Stomach (tissue), 9 donors: ENCODE measurements around the gene ATP13A3. TPM values are rescaled to one million over a fixed set of nuclear protein-coding genes. Genes with fewer than 3 reads are reported as not detected.
A peak's percentile ranks its signal among the peaks of the same experiment; 100 is the strongest.

ENCODE experiments used
- DNase-seq, 2 donors: peaks; one replicate each; pipeline versions ENCODE4 v3.0.0 to v3.0.0-alpha.2; 2013 to 2019
- H3K27ac ChIP-seq, 5 donors: fragments of 200-600 bp in 4 of 5; sonication (generic) in 4 of 5; one replicate each; pipeline ENCODE4 v1.5.1; 2013 to 2019; ENCODE audit warnings: mild to moderate bottlenecking in 1 of 5, moderate library complexity in 1 of 5
- H3K27me3 ChIP-seq, 3 donors: fragments of 200-600 bp; sonication (generic); one replicate each; pipeline ENCODE4 v1.5.1; 2017 to 2019; ENCODE audit warnings: mixed run types in 1 of 3
- H3K36me3 ChIP-seq, 4 donors: fragments of 200-600 bp; sonication (generic); 1 replicate in 3 of 4; 2 replicates in 1 of 4; pipeline ENCODE4 v1.5.1; 2016 to 2019
- H3K4me1 ChIP-seq, 4 donors: fragments of 200-600 bp; sonication (generic); one replicate each; pipeline ENCODE4 v1.5.1; 2016 to 2019
- H3K4me3 ChIP-seq, 4 donors: fragments of 200-600 bp; sonication (generic) in 3 of 4; one replicate each; pipeline ENCODE4 v1.5.1; 2016 to 2019; ENCODE audit warnings: mild to moderate bottlenecking in 1 of 4
- H3K9me3 ChIP-seq, 4 donors: fragments of 200-600 bp; sonication (generic); one replicate each; pipeline ENCODE4 v1.5.1; 2016 to 2019
- EP300 ChIP-seq: sonication (generic); formaldehyde crosslinking; IDR thresholded peaks from one replicate; pipeline ENCODE4 v1.6.1; 2017; ENCODE audit warnings: antibody characterized with exemption
- POLR2A ChIP-seq, 4 donors: fragments of 450-650 bp; IDR thresholded peaks; one replicate each; pipeline ENCODE4 v1.6.1; 2016; ENCODE audit warnings: antibody characterized with exemption in 4 of 4, control low read depth in 2 of 4, mild to moderate bottlenecking in 1 of 4, moderate library complexity in 1 of 4
- POLR2AphosphoS5 ChIP-seq, 3 donors: sonication (generic); formaldehyde crosslinking; IDR thresholded peaks; one replicate each; pipeline ENCODE4 v1.6.1; 2016; ENCODE audit warnings: antibody characterized with exemption in 3 of 3
- WGBS, 5 donors: extraction: QIAGEN DNeasy Blood & Tissue Kit in 3 of 5; methylation state at CpG; one replicate each; pipeline versions ENCODE4 v1.1.5 to v1.1.7; 2013 to 2018; 5-methylcytosine and 5-hydroxymethylcytosine counted together
- intact Hi-C: fragments of 100-400 bp; cut with DNase I; formaldehyde crosslinking; loops from one replicate; pipeline ENCODE4 v1.15.1; 2023; ENCODE audit warnings: low total_unique reads
- polyA plus RNA-seq, 3 donors: library from polyadenylated mRNA; stranded (reverse); fragments of 200-250 nt; gene quantifications; one replicate each; pipeline ENCODE4 v1.2.3, GENCODE V29; 2013
- total RNA-seq, 5 donors: library from RNA; depleted of rRNA; stranded (reverse); fragments of >200 nt; gene quantifications; one replicate each; pipeline versions ENCODE4 v1.1.0 to v1.2.3, GENCODE V29; 2014 to 2016
- TF ChIP-seq, protein P1 (sequence below), 7 experiments: fragments of 450-650 bp in 4 of 7; fragments of 200-600 bp in 3 of 7; sonication (generic) in 3 of 7; IDR thresholded peaks; one replicate each; pipeline ENCODE4 v1.5.1; 2016 to 2019; ENCODE audit warnings: antibody characterized with exemption in 7 of 7, control low read depth in 2 of 7, mild to moderate bottlenecking in 1 of 7
- donor health status: healthy with polysubstance abuse.
- donor health status: Bipolar disorder and iron deficiency.
- donor health status: healthy.

The ATP13A3 gene
- total and polyA plus RNA-seq, 8 donors: 11.2 to 332 (median 21.4) TPM

DNA sequence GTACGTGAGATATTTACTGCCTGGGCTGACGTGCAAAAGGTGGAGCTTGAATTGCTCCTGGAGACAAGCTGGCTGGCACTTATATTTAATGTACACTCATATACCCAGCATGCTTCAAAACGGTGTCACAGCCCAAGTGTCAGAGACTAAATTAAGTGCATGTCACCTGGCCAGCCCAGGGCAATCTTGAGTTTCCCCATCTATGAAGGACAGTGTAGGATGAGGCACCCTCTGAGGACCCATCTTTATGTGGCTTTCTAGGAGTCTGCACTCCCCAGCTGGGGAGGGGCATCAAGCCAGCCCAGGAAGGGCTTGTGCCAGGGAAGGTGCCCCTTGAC is 122.5 kb downstream of the ATP13A3 start:
- intact Hi-C loops: no loop called here
- Histone ChIP-seq H3K27me3 (peaks cover 0 to 16% (median 5%) of the 10 kb centered on the region in 3 donors), H3K27ac (peak overlapping the region in 1 of 5 donors; percentile 14)

DNA sequence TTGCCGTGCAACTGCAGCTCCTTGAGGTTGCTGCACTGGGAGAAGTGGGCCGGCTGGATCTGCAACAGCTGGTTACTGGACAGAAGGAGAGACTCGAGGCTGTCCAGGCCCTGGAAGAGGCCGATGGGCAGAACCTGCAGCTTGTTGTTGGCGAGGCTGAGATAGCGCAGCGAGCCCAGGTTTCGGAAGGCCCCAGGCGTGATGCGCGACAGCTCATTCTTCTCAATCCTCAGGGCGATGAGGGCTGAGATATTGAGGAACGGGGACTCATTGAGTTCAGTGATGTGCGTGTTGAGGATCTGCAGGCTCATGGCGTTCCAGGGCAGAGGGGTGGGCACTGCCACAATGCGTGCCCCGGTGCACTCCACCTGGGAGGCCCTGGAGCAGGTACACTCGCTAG is 126.2 kb downstream of the ATP13A3 start:
- Histone ChIP-seq H3K4me3 (no peak overlapping the region), H3K4me1 (peaks cover 0 to 14% (median 9%) of the 10 kb centered on the region in 4 donors), H3K36me3 (no peaks in the 10 kb centered on the region), H3K9me3 (no peaks in the 10 kb centered on the region), H3K27me3 (peaks cover 0 to 4% (median 0%) of the 10 kb centered on the region in 3 donors), H3K27ac (no peak overlapping the region)
- no peak for TF ChIP-seq POLR2AphosphoS5 (IDR thresholded peaks at IDR 0.05)
- TF ChIP-seq, protein P1, sequence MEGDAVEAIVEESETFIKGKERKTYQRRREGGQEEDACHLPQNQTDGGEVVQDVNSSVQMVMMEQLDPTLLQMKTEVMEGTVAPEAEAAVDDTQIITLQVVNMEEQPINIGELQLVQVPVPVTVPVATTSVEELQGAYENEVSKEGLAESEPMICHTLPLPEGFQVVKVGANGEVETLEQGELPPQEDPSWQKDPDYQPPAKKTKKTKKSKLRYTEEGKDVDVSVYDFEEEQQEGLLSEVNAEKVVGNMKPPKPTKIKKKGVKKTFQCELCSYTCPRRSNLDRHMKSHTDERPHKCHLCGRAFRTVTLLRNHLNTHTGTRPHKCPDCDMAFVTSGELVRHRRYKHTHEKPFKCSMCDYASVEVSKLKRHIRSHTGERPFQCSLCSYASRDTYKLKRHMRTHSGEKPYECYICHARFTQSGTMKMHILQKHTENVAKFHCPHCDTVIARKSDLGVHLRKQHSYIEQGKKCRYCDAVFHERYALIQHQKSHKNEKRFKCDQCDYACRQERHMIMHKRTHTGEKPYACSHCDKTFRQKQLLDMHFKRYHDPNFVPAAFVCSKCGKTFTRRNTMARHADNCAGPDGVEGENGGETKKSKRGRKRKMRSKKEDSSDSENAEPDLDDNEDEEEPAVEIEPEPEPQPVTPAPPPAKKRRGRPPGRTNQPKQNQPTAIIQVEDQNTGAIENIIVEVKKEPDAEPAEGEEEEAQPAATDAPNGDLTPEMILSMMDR (IDR thresholded peaks at IDR 0.05): no peak
- no peak for TF ChIP-seq POLR2A (IDR thresholded peaks at IDR 0.05)
- TF ChIP-seq EP300: no peak
- intact Hi-C loops: no loop called here
- no peak for DNase-seq
- 87 to 92% (median 91%) methylated on average over 17 to 18 of the region's 18 CpGs for WGBS, 5 donors

More for the DNA sequence above, 122.5 kb downstream of the ATP13A3 start:
- no peak for DNase-seq
- Histone ChIP-seq H3K9me3 (no peaks in the 10 kb centered on the region), H3K4me1 (peaks cover 0 to 19% (median 9%) of the 10 kb centered on the region in 4 donors), H3K4me3 (no peak overlapping the region), H3K36me3 (no peaks in the 10 kb centered on the region)
- 55 to 80% (median 64%) methylated on average over 3 of the region's 3 CpGs for WGBS, 5 donors
- TF ChIP-seq EP300 (no peak), POLR2AphosphoS5 (IDR thresholded peaks at IDR 0.05) (no peak), POLR2A (IDR thresholded peaks at IDR 0.05) (no peak)
- TF ChIP-seq, protein P1 (IDR thresholded peaks at IDR 0.05): no peak

DNA sequence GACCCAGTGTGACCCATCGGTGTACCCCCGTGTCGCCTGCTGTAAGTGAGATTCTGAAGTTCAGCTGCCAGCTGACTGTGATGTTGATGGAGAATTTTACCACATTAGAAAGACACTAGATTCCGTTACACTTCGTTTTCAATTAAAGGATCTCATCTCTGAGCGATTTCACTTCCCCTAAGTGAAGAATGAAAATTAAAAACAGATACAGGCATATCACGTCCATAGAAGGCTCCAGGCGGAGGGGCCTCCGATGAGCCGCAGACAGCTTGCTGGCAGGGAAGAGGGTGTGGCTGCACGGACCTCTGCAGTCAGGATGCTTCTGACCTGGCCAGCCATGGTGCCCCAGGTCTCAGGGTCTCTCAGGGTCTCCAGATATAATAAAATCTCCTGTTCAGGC is 129.1 kb downstream of the ATP13A3 start:
- Histone ChIP-seq H3K36me3 (no peaks in the 10 kb centered on the region), H3K4me1 (no peaks in the 10 kb centered on the region), H3K9me3 (no peaks in the 10 kb centered on the region), H3K4me3 (no peak overlapping the region), H3K27me3 (peaks cover 0 to 4% (median 0%) of the 10 kb centered on the region in 3 donors), H3K27ac (no peak overlapping the region)
- TF ChIP-seq POLR2AphosphoS5 (IDR thresholded peaks at IDR 0.05) (no peak), EP300 (no peak), POLR2A (IDR thresholded peaks at IDR 0.05) (no peak)
- TF ChIP-seq, protein P1 (IDR thresholded peaks at IDR 0.05): no peak
- no peak for DNase-seq
- intact Hi-C loops: no loop called here
- WGBS, 5 donors: 88 to 93% (median 90%) methylated on average over 11 of the region's 11 CpGs

DNA sequence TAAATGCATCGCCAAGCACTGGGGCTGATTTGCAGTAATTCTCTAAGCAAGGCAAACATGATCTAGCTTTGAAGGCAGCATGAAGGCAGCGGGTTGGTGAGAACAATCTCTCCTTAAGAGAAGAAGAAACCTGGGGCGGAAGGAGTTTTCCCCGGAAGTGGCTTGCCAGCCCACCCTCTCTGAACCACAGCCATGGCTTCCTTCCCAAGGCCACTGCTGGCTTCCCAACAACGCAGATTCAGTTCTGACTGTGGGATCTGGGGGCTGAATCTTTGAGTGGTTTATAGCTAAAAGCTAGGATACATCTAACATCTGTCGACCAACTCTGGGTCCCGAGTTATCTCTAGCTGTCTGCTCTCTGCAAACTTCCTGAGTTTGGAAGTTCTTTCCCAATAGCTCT is 131.4 kb downstream of the ATP13A3 start:
- no peaks in the 10 kb centered on the region for H3K9me3 ChIP-seq
- TF ChIP-seq POLR2A (IDR thresholded peaks at IDR 0.05): no peak
- TF ChIP-seq EP300: no peak
- no peak for TF ChIP-seq POLR2AphosphoS5 (IDR thresholded peaks at IDR 0.05)
- TF ChIP-seq, protein P1 (IDR thresholded peaks at IDR 0.05): no peak
- peaks cover 0 to 4% (median 0%) of the 10 kb centered on the region in 3 donors for H3K27me3 ChIP-seq
- no peak overlapping the region for H3K4me3 ChIP-seq
- DNase-seq: no peak
- no peaks in the 10 kb centered on the region for H3K4me1 ChIP-seq
- H3K36me3 ChIP-seq: no peaks in the 10 kb centered on the region
- H3K27ac ChIP-seq: no peak overlapping the region
- intact Hi-C loops: no loop called here
- WGBS, 5 donors: 71 to 78% (median 75%) methylated on average over 7 of the region's 7 CpGs
